Activated CD8-positive, alpha-beta memory T cell treated with anti-CD3 and anti-CD28 coated beads for 1 hour (primary cell): ENCODE data around the gene LATS1.
"Not testable (repeated sequence)": the region's sequence is repeated elsewhere in the genome, so short reads cannot be mapped to it uniquely, and the experiment has no call there.

Experiments used
- DNase-seq, 2 donors: peaks; one replicate each; pipeline ENCODE4 v3.0.0-alpha.2; 2020; ENCODE audit warnings: low read depth in 1 of 2; ENCODE audit errors: extremely low read depth in 1 of 2

LATS1 gene

DNA sequence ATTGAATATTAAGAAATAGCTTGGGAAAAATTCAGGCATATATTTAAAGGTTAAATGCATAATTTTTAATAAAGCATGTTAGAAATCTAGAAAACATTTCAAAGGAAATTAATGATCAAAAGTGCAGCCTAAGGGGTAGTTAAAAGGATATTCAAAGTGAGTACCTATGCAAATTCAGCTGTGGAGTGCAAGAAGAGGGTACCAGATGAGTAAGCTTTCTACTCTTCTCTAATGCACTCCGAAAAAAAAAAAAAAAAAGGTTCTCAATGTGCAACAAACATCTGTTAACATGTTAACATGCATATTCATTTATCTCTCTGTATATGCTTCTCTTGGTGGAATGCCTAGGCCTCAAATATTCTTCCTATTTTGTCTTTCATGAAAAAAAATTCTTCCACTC, 37.4 kb downstream of the LATS1 start:
- no peak for DNase-seq

- DNase-seq, result not testable (repeated sequence)
Observed at GRCh38 chr6:149672265-149672664, 45.6 kb downstream of the LATS1 start.

GRCh38 chr6:149660028-149660427, 57.9 kb downstream of the LATS1 start:
- no peak for DNase-seq

- DNase-seq, result no peak
Observed at GRCh38 chr6:149657441-149657840, 60.5 kb downstream of the LATS1 start.

GRCh38 chr6:149651056-149651455, 66.8 kb downstream of the LATS1 start:
- no peak for DNase-seq

DNA sequence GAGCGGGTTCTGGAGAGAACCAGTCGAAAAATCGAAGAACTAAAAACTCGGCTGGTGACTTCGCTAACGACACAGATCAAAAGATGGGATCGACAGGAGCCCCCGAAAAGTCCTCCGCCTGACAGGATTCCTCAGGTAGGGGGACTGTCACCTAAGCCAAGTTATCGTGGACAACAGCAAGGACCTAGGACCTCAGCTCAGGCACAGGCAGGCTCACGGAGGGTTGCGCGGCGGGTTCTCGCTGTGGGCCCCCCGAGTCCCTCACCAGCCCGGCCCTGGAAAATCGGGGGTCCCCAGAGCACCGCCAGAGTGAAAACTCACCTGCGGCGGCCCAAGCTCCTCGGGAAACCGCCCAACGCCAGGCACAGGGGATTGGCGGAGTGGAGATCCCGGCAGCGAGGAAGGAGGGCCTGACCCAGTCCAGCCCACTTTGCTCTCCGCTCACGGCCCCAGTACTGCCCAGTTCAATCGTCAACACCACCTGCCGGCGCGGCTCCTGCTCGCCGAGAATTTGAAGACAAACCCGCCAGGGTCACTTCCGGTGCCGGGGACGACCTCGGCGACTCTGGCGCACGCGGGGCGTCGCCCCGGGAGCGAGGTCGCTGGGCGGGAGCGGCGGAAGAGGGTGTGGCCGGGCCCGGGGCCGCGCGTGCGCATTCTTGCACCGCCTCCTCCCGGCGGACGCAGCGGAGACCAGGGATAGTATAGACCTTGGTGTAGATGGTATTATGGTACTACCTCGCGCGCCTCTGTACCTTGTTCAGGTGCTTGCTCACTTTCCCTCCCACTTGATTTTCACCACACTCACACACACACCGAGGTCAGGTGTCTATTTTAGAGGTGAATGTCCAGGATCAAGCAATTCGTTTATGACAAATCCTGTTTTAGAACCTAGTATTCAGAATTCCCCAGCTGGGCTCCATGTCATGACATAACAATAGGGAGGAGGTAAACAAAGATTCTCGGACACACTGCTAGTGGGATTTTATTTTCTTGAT, 69.5 kb downstream of the LATS1 start, which contains the start of gene KATNA1:
KATNA1 (minus strand) TSS at position 567 of the 998 bp plus-strand sequence. CDS start 10,167 bp downstream, outside the sequence.
- peak; percentile 51 to 78 for DNase-seq

DNA sequence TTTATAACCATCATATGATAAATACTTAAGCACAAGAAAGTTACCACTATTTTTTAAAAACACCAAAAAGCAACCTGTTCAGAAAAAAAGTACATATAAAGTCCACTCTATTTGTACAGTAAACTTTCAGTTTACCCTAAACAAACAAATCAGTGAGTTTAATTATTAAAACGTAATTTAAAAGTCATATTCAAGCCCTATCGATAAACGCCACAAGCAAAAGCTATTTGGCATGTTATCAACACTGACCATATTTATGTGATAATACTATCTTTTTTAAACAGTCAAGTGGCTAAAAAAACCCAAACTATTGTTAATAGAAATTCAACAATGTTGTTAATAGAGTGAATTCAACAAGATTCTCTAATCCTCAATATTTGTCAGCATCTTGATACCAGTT, 71.3 kb downstream of the LATS1 start:
- no peak for DNase-seq

GRCh38 chr6:149642829-149643580, 74.9 kb downstream of the LATS1 start:
- no peak for DNase-seq

GRCh38 chr6:149636124-149636523, 81.8 kb downstream of the LATS1 start:
- DNase-seq, result no peak

DNA sequence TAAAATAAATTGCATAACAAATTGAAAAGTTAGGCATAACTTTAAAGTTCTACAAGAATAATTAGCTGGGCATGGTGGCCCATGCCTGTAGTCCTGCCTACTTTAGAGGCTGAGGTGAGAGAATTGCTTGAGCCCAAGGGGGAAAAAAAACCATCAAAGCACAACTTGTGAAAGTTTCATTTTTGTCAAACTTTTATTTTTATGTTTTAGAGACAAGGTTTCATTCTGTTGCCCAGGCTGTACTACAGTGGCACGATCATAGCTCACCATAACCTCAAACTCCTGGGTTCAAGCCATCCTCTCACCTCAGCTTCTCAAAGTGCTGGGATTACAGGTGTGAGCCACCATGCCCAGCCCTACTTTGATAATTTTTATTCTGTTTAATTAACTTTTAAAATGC, 83.6 kb downstream of the LATS1 start:
- DNase-seq, result no peak

DNA sequence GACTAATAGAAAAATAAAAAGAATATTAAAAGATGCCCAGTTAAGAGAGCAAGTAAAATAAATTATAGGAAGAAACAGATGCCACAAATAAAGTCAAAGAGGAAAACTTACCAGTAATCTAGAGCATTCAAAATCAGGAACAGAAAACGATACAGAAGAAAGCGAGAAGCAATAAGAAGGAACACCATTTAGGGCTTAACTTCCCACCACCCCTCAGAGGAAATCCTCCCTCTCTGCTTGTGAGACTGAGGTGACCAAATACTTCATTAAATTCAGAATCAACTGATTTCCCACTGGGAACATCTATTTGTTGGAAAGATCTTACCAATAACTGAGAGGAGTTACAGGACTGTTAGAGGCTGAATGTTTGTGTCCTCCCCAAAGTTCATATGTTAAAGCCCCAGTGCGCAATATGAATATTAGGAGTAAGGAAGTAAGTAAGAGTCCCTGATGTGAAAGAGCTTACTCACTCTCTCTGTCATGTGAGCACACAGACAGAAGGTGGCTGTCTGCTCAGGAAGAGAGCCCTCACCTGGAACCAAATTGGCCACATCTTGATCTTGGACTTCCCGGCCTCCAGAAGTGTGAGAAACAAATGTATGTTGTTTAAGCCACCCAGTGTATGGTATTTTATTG, 88.9 kb downstream of the LATS1 start:
- no peak for DNase-seq

DNA sequence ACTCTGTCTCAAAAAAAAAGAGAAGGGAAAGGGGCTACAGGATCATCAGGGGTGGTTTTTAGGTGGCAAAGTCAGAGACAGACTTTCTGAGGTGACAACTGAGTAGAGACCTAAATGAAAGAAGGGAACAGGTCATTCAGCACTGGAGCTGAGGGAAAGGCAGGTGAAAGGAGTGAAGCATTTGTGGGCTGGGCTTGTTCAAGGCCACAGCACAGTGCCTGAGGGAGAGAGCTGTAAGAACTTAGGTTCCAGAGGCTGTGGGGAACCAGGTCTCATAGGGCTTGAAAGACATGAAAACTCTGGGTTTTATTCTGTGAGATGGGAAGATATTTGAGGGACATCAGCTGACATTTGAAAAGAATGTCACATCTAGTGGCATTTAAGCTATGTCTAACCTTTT, 90.2 kb downstream of the LATS1 start:
- no peak for DNase-seq

- no peak for DNase-seq
Observed at GRCh38 chr6:149615805-149616204, 102.1 kb downstream of the LATS1 start.

DNA sequence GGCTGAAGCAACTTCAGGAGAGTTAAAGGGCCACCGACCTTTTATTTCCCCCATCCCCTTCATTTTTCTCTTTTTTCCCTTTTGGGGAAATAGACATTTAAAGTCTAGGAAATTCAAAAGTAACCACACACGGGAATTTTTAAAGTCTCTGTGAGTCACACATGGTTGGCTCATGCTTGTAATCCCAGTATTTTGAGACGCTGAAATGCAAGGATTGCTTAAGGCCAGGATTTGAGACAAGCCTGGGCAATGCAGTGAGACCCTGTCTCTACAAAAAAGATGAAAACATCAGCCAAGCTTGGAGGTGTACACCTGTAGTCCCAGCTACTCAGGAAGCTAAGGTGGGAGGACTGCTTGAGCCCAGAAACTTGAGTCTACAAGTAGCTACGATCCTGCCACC, 103.6 kb downstream of the LATS1 start:
- DNase-seq, result no peak

- DNase-seq, result no peak
Observed at GRCh38 chr6:149608381-149608982, 109.4 kb downstream of the LATS1 start.
